Measurements from ENCODE around the gene PPP1R3G. TPM values are rescaled to one million over a fixed set of nuclear protein-coding genes. Genes with fewer than 3 reads are reported as not detected.

The PPP1R3G gene
- total RNA-seq, 1 experiment from 2014 or later: 0.15 TPM

DNA sequence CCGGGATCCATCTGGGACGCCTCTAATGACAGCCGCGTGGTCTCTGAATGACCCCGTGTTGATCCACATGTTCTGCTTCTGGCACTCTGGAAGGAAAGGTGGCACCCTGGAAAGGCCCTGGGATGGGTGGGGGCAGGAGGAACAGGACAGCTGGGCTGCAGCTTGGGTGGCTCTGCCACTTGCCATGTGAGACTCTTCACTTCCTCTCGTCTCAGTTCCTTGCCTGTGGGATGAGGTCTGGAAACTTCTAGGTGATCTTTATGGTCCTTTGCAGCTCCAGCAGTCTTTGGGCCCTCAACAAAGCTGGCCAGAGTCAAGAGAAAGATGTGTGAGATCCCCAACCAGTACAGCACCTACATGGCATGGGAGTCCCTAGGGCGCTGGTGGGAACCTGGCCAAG, 26.5 kb downstream of the PPP1R3G start (continued):
- TF ChIP-seq ZNF317 (CRISPR knock-in tag; IDR thresholded peaks at IDR 0.05; ENCODE audit: borderline replicate concordance, low read depth) (no peak), GTF2I (CRISPR knock-in tag; conservative IDR thresholded peaks at IDR 0.05) (no peak), ZNF138 (CRISPR knock-in tag; conservative IDR thresholded peaks at IDR 0.05) (no peak), ZNF219 (CRISPR knock-in tag; IDR thresholded peaks at IDR 0.05; ENCODE audit: borderline replicate concordance) (no peak)

DNA sequence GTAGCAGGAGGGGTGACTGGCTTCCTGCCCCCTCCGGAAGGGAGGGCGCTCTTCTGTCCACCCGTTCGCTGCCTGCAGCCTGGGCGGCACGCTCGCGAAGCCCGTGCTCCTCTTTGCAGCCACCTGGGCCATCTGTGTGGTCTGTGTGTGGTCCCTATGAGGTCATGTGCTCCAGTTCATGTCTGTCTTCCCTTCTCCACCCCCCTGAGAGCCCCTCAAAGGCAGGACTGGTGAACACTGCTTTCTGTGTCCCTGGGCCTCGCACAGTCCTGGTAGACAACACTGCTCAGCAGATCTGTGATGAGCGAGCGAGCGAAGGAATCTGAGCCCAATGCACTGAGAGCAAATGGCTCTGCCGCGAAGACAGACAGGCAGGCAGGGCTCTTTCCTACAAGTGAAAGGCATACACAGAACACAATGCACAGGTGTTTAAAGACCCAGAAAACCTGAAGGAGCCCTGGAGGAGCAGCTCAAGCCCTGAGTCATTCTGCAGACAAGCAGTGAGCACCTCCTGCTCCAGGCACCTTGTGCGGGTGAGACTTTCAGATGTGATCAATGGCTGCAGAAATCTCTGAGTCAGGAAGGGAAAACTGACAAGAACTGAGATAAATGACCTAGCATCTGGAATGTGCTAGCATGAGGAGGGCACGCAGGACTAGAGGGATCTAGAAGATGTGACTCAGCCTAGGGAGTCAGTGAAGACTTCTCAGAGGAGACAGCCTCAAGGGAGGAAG, 27.1 kb downstream of the PPP1R3G start:
- POLR2A ChIA-PET: no interaction called here
- no peaks in the 10 kb centered on the region for H3K9me3 Mint-ChIP-seq
- H3K27me3 Mint-ChIP-seq (ENCODE audit: low read depth): no peaks in the 10 kb centered on the region
- TF ChIP-seq ZNF121 (CRISPR knock-in tag; IDR thresholded peaks at IDR 0.05): no peak
- no peak for TF ChIP-seq NFATC4 (CRISPR knock-in tag; IDR thresholded peaks at IDR 0.05)
- TF ChIP-seq FOXP1 (CRISPR knock-in tag; IDR thresholded peaks at IDR 0.05; ENCODE audit: borderline replicate concordance): no peak
- TF ChIP-seq RELA (CRISPR knock-in tag; IDR thresholded peaks at IDR 0.05; ENCODE audit: borderline replicate concordance): no peak
- no peak for TF ChIP-seq FOXJ3 (CRISPR knock-in tag; IDR thresholded peaks at IDR 0.05; ENCODE audit: borderline replicate concordance)
- TF ChIP-seq, protein P1, sequence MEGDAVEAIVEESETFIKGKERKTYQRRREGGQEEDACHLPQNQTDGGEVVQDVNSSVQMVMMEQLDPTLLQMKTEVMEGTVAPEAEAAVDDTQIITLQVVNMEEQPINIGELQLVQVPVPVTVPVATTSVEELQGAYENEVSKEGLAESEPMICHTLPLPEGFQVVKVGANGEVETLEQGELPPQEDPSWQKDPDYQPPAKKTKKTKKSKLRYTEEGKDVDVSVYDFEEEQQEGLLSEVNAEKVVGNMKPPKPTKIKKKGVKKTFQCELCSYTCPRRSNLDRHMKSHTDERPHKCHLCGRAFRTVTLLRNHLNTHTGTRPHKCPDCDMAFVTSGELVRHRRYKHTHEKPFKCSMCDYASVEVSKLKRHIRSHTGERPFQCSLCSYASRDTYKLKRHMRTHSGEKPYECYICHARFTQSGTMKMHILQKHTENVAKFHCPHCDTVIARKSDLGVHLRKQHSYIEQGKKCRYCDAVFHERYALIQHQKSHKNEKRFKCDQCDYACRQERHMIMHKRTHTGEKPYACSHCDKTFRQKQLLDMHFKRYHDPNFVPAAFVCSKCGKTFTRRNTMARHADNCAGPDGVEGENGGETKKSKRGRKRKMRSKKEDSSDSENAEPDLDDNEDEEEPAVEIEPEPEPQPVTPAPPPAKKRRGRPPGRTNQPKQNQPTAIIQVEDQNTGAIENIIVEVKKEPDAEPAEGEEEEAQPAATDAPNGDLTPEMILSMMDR (IDR thresholded peaks at IDR 0.05): no peak
- TF ChIP-seq EMX1 (CRISPR knock-in tag; IDR thresholded peaks at IDR 0.05): no peak
- no peak for TF ChIP-seq ZNF219 (CRISPR knock-in tag; IDR thresholded peaks at IDR 0.05; ENCODE audit: borderline replicate concordance)
- TF ChIP-seq SP1 (CRISPR knock-in tag; conservative IDR thresholded peaks at IDR 0.05): no peak
- no peak for TF ChIP-seq JUN (CRISPR knock-in tag; IDR thresholded peaks at IDR 0.05)
- TF ChIP-seq IRF2 (CRISPR knock-in tag; IDR thresholded peaks at IDR 0.05; ENCODE audit: borderline replicate concordance, low read depth): no peak
- TF ChIP-seq PRRX2 (CRISPR knock-in tag; IDR thresholded peaks at IDR 0.05): no peak
- TF ChIP-seq, protein P2, sequence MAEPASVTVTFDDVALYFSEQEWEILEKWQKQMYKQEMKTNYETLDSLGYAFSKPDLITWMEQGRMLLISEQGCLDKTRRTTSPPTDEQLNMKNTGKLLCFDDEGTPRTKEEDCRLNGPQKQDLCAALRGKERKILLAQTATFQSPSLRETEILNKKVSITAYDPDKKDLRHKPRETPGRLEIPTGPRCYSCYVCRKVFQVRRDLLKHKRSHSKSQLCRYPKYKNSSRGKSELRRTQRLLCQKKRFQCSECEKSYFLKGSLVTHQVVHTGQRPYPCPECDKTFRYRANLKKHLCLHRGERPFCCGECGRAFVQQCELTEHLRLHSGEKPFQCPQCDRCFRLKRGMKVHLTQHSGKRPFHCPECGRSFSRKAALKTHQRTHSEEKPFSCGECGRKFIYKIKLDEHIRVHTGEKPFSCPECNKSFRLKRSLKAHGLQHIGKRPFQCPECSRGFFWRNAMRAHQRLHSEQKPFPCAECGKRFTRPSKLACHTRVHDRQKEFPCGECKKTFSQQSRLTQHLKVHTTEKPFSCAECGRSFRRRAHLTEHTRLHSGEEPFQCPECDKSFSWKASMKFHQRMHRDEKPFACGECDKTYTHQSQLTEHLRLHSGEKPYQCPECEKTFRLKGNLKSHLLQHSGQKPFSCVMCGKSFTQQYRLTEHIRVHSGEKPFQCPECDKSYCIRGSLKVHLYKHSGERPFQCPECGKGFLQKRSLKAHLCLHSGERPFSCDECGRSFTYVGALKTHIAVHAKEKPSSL (CRISPR knock-in tag; conservative IDR thresholded peaks at IDR 0.05): no peak
- TF ChIP-seq TEAD4 (CRISPR knock-in tag; IDR thresholded peaks at IDR 0.05): no peak
- TF ChIP-seq, protein P3, sequence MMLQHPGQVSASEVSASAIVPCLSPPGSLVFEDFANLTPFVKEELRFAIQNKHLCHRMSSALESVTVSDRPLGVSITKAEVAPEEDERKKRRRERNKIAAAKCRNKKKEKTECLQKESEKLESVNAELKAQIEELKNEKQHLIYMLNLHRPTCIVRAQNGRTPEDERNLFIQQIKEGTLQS (CRISPR knock-in tag; conservative IDR thresholded peaks at IDR 0.05): no peak
- H3K27ac Mint-ChIP-seq: no peak overlapping the region
- CTCF ChIA-PET: no interaction called here
- H3K36me3 Mint-ChIP-seq: no peaks in the 10 kb centered on the region
- H3K4me3 Mint-ChIP-seq: no peak overlapping the region
- DNase-seq (ENCODE audit: low spot score): no peak
- ATAC-seq: no peak
- peaks cover under 1% of the 10 kb centered on the region for H3K4me1 Mint-ChIP-seq

DNA sequence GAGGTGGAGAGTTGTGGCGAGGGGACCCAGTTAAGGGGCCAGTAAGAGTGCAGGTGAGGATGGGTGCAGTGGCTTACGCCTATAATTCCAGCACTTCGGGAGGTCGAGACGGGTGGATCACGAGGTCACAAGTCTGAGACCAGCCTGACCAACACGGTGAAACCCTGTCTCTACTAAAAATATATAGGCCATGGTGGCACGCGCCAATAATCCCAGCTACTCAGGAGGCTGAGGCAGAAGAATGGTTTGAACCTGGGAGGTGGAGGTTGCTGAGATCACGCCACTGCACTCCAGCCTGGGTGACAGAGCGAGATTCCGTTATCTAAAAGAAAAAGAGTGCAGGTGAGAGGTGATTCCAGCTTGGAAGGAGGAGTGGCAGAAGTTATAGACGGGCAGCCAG, 28.0 kb downstream of the PPP1R3G start:
- DNase-seq (ENCODE audit: low spot score): no peak
- H3K4me3 Mint-ChIP-seq: no peak overlapping the region
- no peaks in the 10 kb centered on the region for H3K36me3 Mint-ChIP-seq
- POLR2A ChIA-PET: no interaction called here
- CTCF ChIA-PET: no interaction called here
- no peaks in the 10 kb centered on the region for H3K9me3 Mint-ChIP-seq
- ATAC-seq: no peak
- no peak overlapping the region for H3K27ac Mint-ChIP-seq
- no peaks in the 10 kb centered on the region for H3K27me3 Mint-ChIP-seq (ENCODE audit: low read depth)
- H3K4me1 Mint-ChIP-seq: no peaks in the 10 kb centered on the region
- TF ChIP-seq, protein P4, sequence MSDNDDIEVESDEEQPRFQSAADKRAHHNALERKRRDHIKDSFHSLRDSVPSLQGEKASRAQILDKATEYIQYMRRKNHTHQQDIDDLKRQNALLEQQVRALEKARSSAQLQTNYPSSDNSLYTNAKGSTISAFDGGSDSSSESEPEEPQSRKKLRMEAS (CRISPR knock-in tag; IDR thresholded peaks at IDR 0.05): no peak
- TF ChIP-seq, protein P5, sequence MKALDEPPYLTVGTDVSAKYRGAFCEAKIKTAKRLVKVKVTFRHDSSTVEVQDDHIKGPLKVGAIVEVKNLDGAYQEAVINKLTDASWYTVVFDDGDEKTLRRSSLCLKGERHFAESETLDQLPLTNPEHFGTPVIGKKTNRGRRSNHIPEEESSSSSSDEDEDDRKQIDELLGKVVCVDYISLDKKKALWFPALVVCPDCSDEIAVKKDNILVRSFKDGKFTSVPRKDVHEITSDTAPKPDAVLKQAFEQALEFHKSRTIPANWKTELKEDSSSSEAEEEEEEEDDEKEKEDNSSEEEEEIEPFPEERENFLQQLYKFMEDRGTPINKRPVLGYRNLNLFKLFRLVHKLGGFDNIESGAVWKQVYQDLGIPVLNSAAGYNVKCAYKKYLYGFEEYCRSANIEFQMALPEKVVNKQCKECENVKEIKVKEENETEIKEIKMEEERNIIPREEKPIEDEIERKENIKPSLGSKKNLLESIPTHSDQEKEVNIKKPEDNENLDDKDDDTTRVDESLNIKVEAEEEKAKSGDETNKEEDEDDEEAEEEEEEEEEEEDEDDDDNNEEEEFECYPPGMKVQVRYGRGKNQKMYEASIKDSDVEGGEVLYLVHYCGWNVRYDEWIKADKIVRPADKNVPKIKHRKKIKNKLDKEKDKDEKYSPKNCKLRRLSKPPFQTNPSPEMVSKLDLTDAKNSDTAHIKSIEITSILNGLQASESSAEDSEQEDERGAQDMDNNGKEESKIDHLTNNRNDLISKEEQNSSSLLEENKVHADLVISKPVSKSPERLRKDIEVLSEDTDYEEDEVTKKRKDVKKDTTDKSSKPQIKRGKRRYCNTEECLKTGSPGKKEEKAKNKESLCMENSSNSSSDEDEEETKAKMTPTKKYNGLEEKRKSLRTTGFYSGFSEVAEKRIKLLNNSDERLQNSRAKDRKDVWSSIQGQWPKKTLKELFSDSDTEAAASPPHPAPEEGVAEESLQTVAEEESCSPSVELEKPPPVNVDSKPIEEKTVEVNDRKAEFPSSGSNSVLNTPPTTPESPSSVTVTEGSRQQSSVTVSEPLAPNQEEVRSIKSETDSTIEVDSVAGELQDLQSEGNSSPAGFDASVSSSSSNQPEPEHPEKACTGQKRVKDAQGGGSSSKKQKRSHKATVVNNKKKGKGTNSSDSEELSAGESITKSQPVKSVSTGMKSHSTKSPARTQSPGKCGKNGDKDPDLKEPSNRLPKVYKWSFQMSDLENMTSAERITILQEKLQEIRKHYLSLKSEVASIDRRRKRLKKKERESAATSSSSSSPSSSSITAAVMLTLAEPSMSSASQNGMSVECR (CRISPR knock-in tag; IDR thresholded peaks at IDR 0.05; ENCODE audit: borderline replicate concordance): no peak
- no peak for TF ChIP-seq TP53 (CRISPR knock-in tag; IDR thresholded peaks at IDR 0.05)
- no peak for TF ChIP-seq SMAD4 (CRISPR knock-in tag; IDR thresholded peaks at IDR 0.05)
- no peak for TF ChIP-seq RELA (CRISPR knock-in tag; IDR thresholded peaks at IDR 0.05; ENCODE audit: borderline replicate concordance)
- no peak for TF ChIP-seq NR2C2 (CRISPR knock-in tag; IDR thresholded peaks at IDR 0.05)
- TF ChIP-seq KAT7 (CRISPR knock-in tag; IDR thresholded peaks at IDR 0.05; ENCODE audit: borderline replicate concordance): no peak
- TF ChIP-seq, protein P1 (IDR thresholded peaks at IDR 0.05): no peak
